HCT116 (cell line): ENCODE measurements around the gene LRSAM1.
A peak's percentile ranks its signal among the peaks of the same experiment; 100 is the strongest.

Experiments
- CEBPB ChIP-seq: IDR thresholded peaks from 2 replicates; pipeline ENCODE4 v1.6.1; 2012; ENCODE audit warnings: low read depth
- EGR1 ChIP-seq: IDR thresholded peaks from 2 replicates; pipeline ENCODE4 v1.6.1; 2012; ENCODE audit warnings: low read depth
- EZH2 ChIP-seq: fragments of 200-600 bp; sonication (generic); IDR thresholded peaks from 2 replicates; pipeline ENCODE4 v1.6.1; 2017; ENCODE audit warnings: antibody characterized with exemption, mixed run types
- RAD21 ChIP-seq: IDR thresholded peaks from 2 replicates; pipeline ENCODE4 v1.6.1; 2012; ENCODE audit warnings: low read depth, mild to moderate bottlenecking
- SP1 ChIP-seq: IDR thresholded peaks from 2 replicates; pipeline ENCODE4 v1.6.1; 2012; ENCODE audit warnings: low read depth
- TF ChIP-seq, protein P1 (sequence below), 3 experiments: fragments of 200-600 bp in 1 of 3; sonication (generic) in 1 of 3; IDR thresholded peaks in 2 of 3; conservative IDR thresholded peaks in 1 of 3; 2 replicates each; pipeline ENCODE4 v1.5.1; 2012 to 2017; ENCODE audit warnings: low read depth in 2 of 3, low read length in 2 of 3, antibody characterized with exemption in 1 of 3, borderline replicate concordance in 1 of 3, control low read depth in 1 of 3, mild to moderate bottlenecking in 1 of 3, mixed read lengths in 1 of 3, mixed run types in 1 of 3, moderate library complexity in 1 of 3; ENCODE audit not compliant: insufficient read depth in 1 of 3
- TF ChIP-seq, protein P2 (sequence below): IDR thresholded peaks from 2 replicates; pipeline ENCODE4 v1.6.1; 2012
- TF ChIP-seq, protein P3 (sequence below): IDR thresholded peaks from 2 replicates; pipeline ENCODE4 v1.6.1; 2012

DNA sequence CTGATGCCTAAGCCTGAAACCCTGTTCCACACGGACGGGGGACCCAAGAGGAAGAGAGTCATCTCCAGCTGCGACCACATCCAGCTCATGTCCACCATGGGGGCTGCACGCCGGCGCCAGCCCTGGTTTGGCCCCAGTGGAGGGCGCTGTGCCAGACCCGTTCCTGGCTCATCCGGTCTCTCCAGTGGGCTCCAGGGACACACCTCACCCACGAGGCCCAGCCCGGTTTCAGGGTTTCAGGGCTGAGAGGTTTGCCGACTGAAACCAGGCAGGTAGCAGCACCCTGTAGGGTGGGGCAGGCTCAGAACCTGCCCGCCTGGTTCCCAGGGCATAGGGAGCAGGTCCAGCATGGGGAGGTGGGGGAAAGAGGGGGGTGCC is 89.3 kb downstream of the LRSAM1 start:
- TF ChIP-seq, protein P1, sequence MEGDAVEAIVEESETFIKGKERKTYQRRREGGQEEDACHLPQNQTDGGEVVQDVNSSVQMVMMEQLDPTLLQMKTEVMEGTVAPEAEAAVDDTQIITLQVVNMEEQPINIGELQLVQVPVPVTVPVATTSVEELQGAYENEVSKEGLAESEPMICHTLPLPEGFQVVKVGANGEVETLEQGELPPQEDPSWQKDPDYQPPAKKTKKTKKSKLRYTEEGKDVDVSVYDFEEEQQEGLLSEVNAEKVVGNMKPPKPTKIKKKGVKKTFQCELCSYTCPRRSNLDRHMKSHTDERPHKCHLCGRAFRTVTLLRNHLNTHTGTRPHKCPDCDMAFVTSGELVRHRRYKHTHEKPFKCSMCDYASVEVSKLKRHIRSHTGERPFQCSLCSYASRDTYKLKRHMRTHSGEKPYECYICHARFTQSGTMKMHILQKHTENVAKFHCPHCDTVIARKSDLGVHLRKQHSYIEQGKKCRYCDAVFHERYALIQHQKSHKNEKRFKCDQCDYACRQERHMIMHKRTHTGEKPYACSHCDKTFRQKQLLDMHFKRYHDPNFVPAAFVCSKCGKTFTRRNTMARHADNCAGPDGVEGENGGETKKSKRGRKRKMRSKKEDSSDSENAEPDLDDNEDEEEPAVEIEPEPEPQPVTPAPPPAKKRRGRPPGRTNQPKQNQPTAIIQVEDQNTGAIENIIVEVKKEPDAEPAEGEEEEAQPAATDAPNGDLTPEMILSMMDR (IDR thresholded peaks at IDR 0.05 in 2 of 3, conservative IDR thresholded peaks at IDR 0.05 in 1 of 3; ENCODE audit: borderline replicate concordance in 1 of 3, insufficient read depth in 1 of 3, low read depth in 2 of 3, low read length in 2 of 3): peak in 1 of 3 experiments; percentile 19; a peak in 3 of 6 replicates
- TF ChIP-seq, protein P2, sequence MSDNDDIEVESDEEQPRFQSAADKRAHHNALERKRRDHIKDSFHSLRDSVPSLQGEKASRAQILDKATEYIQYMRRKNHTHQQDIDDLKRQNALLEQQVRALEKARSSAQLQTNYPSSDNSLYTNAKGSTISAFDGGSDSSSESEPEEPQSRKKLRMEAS: no peak
- no peak for TF ChIP-seq EGR1
- TF ChIP-seq, protein P3, sequence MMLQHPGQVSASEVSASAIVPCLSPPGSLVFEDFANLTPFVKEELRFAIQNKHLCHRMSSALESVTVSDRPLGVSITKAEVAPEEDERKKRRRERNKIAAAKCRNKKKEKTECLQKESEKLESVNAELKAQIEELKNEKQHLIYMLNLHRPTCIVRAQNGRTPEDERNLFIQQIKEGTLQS: no peak
- TF ChIP-seq RAD21: no peak
- TF ChIP-seq CEBPB: no peak
- TF ChIP-seq SP1: no peak
- TF ChIP-seq EZH2: no peak
